Measurements from ENCODE around the gene RASSF8. TPM values are rescaled to one million over a fixed set of nuclear protein-coding genes. Genes with fewer than 3 reads are reported as not detected.

Gene RASSF8
- total and polyA plus RNA-seq, 2 experiments from 2014 or later, result 11.5 to 30.6 TPM

DNA sequence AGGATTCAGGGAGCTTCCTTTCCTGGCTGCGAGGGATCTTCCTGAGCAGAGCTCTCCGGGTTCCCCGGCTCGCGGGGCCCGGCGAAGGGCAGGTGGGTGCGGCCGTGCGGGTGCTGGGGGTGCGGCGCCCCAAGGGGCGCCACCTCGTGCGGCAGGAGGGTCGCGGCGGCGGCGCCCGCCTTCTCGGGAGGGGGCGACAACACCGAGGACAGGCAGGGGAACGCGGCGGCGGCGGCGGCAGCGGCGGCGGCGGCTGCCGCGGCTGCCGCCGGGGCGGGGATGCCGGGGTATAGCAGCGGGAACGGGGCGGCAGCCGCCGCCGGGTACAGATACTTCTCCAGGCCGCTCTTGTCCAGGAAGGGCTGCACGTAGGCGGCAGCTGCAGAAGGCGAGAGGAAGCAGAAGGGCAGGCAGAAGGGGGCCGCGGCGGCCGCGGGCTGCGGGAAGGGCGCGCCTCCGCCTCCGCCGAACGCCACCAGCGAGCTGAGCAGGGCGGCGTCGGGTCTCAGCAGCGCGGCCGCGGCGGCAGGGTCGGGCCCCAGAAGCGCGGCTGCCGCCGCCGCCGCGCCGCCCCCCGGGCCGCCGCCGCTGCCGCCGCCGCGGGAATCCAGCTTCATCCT is 163.7 kb downstream of the RASSF8 start:
- Histone ChIP-seq H3K4me1 (ENCODE audit: insufficient read depth) (peaks cover 38% of the 10 kb centered on the region), H3K4me2 (peak overlapping the region; percentile 91), H3F3A (replicated peaks; ENCODE audit: low read depth) (0 out of 2 replicates have a peak, but pooled peaks cover 9% of the 10 kb centered on the region), H2AFZ (no peak overlapping the region), H3K9me2 (ENCODE audit: insufficient read depth) (no peaks in the 10 kb centered on the region), H3K79me2 (replicated peaks; ENCODE audit: insufficient read depth) (no peaks in the 10 kb centered on the region), H3K4me3 (peak overlapping the region; percentile 90), H3K27ac (ENCODE audit: low read depth) (no peak overlapping the region), H4K20me1 (replicated peaks; ENCODE audit: insufficient read depth) (no peaks in the 10 kb centered on the region), H3K27me3 (ENCODE audit: insufficient read depth) (peaks cover 71% of the 10 kb centered on the region), H3K36me3 (ENCODE audit: insufficient read depth) (no peaks in the 10 kb centered on the region)
- peak; percentile 1 for TF ChIP-seq EZH2 (IDR thresholded peaks at IDR 0.05; ENCODE audit: low read depth, unreplicated experiment)
- peak; percentile 3 for TF ChIP-seq EZH2phosphoT487 (IDR thresholded peaks at IDR 0.05; ENCODE audit: unreplicated experiment)
- TF ChIP-seq, protein P1, sequence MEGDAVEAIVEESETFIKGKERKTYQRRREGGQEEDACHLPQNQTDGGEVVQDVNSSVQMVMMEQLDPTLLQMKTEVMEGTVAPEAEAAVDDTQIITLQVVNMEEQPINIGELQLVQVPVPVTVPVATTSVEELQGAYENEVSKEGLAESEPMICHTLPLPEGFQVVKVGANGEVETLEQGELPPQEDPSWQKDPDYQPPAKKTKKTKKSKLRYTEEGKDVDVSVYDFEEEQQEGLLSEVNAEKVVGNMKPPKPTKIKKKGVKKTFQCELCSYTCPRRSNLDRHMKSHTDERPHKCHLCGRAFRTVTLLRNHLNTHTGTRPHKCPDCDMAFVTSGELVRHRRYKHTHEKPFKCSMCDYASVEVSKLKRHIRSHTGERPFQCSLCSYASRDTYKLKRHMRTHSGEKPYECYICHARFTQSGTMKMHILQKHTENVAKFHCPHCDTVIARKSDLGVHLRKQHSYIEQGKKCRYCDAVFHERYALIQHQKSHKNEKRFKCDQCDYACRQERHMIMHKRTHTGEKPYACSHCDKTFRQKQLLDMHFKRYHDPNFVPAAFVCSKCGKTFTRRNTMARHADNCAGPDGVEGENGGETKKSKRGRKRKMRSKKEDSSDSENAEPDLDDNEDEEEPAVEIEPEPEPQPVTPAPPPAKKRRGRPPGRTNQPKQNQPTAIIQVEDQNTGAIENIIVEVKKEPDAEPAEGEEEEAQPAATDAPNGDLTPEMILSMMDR (conservative IDR thresholded peaks at IDR 0.05; ENCODE audit: low read depth in 2 of 2), result no peak
- Mint-ChIP-seq H3K36me3 (ENCODE audit: low read depth) (no peaks in the 10 kb centered on the region), H3K9me3 (no peaks in the 10 kb centered on the region), H3K27ac (no peak overlapping the region), H3K27me3 (ENCODE audit: insufficient read depth, low read depth, poor library complexity) (peaks cover 68% of the 10 kb centered on the region), H3K4me1 (peaks cover 56% of the 10 kb centered on the region), H3K4me3 (peak overlapping the region; percentile 61)
- ATAC-seq (no peak), DNase-seq (ENCODE audit: low spot score) (peak; percentile 51)

GRCh38 chr12:26122681-26123481 is 164.4 kb downstream of the RASSF8 start:
- peaks cover 13% of the 10 kb centered on the region; the same call in 1 of the 2 replicates for H3F3A ChIP-seq (replicated peaks; ENCODE audit: low read depth)
- Mint-ChIP-seq H3K27me3 (ENCODE audit: insufficient read depth, low read depth, poor library complexity) (peaks cover 75% of the 10 kb centered on the region), H3K27ac (no peak overlapping the region), H3K4me3 (peak overlapping the region; percentile 86), H3K4me1 (peaks cover 57% of the 10 kb centered on the region), H3K9me3 (peaks cover 2% of the 10 kb centered on the region; the same call in 1 of the 3 replicates), H3K36me3 (ENCODE audit: low read depth) (no peaks in the 10 kb centered on the region)
- peaks cover 78% of the 10 kb centered on the region for H3K27me3 ChIP-seq (ENCODE audit: insufficient read depth)
- peak overlapping the region; percentile 91 for H3K4me2 ChIP-seq
- H3K36me3 ChIP-seq (ENCODE audit: insufficient read depth), result no peaks in the 10 kb centered on the region
- peak overlapping the region; percentile 90 for H3K4me3 ChIP-seq
- no peaks in the 10 kb centered on the region for H4K20me1 ChIP-seq (replicated peaks; ENCODE audit: insufficient read depth)
- peak overlapping the region; percentile 75 for H2AFZ ChIP-seq
- no peaks in the 10 kb centered on the region for H3K9me2 ChIP-seq (ENCODE audit: insufficient read depth)
- ATAC-seq (peak; percentile 8), DNase-seq (ENCODE audit: low spot score) (peak; percentile 61)
- H3K79me2 ChIP-seq (replicated peaks; ENCODE audit: insufficient read depth), result no peaks in the 10 kb centered on the region
- H3K4me1 ChIP-seq (ENCODE audit: insufficient read depth), result peaks cover 40% of the 10 kb centered on the region
- TF ChIP-seq EZH2 (IDR thresholded peaks at IDR 0.05; ENCODE audit: low read depth, unreplicated experiment), result peak; percentile 85
- TF ChIP-seq, protein P1 (conservative IDR thresholded peaks at IDR 0.05; ENCODE audit: low read depth in 2 of 2), result peak; percentile 21 to 48; a peak in 3 of 4 replicates
- TF ChIP-seq ETS1 (IDR thresholded peaks at IDR 0.05), result no peak
- TF ChIP-seq EZH2phosphoT487 (IDR thresholded peaks at IDR 0.05; ENCODE audit: unreplicated experiment), result peak; percentile 77
- no peak overlapping the region for H3K27ac ChIP-seq (ENCODE audit: low read depth)
